Measurements from ENCODE around the gene LAMA4. TPM values are rescaled to one million over a fixed set of nuclear protein-coding genes. Genes with fewer than 3 reads are reported as not detected.

LAMA4 gene
- total RNA-seq, 1 experiment from 2014 or later, result 9.4 TPM

DNA sequence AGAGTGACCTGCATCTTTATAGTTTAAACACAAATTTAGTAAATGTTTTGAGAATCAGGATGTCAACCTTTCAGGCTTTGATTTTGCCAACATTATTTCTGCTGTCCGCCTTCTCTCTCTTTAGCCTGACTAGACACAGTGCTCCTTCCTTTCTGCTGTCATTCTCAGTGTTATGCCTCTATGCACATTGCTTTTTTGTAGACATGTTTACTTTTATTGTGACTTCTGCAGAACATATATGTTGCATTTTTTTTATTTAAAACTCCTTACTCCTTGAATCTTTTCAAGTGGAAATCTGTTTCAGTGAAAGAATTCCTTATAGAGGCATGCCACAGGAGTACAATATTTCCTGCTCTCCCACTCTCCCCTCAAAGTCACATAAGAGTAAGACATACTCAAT is 64.2 kb downstream of the LAMA4 start:
- Histone ChIP-seq H3K9me3 (ENCODE audit: low read length) (no peaks in the 10 kb centered on the region), H4K20me1 (ENCODE audit: low read length) (no peaks in the 10 kb centered on the region), H2AFZ (ENCODE audit: low read length) (no peak overlapping the region), H3K4me2 (ENCODE audit: low read length) (no peak overlapping the region), H3K36me3 (ENCODE audit: low read depth, low read length) (no peaks in the 10 kb centered on the region), H3K4me1 (ENCODE audit: insufficient read depth, low read length) (0 out of 2 replicates have a peak, but pooled peaks cover under 1% of the 10 kb centered on the region), H3K79me2 (ENCODE audit: low read length) (no peaks in the 10 kb centered on the region), H3K9me2 (replicated peaks; ENCODE audit: low read length) (no peaks in the 10 kb centered on the region), H3K9ac (ENCODE audit: low read length) (no peak overlapping the region), H3K27ac (ENCODE audit: low read length) (no peak overlapping the region), H3K4me3 (ENCODE audit: low read length) (no peak overlapping the region), H3K27me3 (ENCODE audit: low read length) (no peaks in the 10 kb centered on the region), H3F3A (ENCODE audit: low read length, unreplicated experiment) (no peaks in the 10 kb centered on the region)
- intact Hi-C loops (cut with micrococcal nuclease), result no loop called here
- CTCF ChIA-PET, result no interaction called here
- no TSS peak for BruUV-seq (replicated peaks)
- ATAC-seq (no peak), DNase-seq (no peak)
- TF ChIP-seq EZH2phosphoT487 (IDR thresholded peaks at IDR 0.05; ENCODE audit: borderline replicate concordance, low read length) (no peak), EZH2 (IDR thresholded peaks at IDR 0.05; ENCODE audit: low read length, unreplicated experiment) (no peak)
- TF ChIP-seq, protein P1, sequence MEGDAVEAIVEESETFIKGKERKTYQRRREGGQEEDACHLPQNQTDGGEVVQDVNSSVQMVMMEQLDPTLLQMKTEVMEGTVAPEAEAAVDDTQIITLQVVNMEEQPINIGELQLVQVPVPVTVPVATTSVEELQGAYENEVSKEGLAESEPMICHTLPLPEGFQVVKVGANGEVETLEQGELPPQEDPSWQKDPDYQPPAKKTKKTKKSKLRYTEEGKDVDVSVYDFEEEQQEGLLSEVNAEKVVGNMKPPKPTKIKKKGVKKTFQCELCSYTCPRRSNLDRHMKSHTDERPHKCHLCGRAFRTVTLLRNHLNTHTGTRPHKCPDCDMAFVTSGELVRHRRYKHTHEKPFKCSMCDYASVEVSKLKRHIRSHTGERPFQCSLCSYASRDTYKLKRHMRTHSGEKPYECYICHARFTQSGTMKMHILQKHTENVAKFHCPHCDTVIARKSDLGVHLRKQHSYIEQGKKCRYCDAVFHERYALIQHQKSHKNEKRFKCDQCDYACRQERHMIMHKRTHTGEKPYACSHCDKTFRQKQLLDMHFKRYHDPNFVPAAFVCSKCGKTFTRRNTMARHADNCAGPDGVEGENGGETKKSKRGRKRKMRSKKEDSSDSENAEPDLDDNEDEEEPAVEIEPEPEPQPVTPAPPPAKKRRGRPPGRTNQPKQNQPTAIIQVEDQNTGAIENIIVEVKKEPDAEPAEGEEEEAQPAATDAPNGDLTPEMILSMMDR (conservative IDR thresholded peaks at IDR 0.05; ENCODE audit: low read depth, low read length), result no peak
- POLR2A ChIA-PET (ENCODE audit: unreplicated experiment), result no interaction called here

DNA sequence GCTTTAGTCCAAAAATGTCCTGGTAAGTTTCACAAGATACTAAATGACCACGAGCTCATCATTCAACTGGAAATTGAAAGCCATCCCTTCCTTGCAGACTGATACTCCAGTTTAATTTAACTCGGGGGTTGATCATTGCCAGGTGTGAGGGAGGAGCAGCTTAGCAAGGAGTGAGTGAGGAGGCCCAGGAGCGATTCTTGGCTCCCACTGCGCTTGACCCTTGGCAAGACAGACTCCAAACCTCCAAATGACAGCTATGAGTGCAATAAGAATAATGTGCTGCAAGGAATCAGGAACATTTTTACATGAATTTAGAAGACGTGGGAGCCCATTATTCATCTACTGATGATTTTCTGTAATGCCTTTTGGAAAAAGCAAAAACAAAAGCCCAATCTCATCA is 64.9 kb downstream of the LAMA4 start:
- no peak overlapping the region for H3K4me3 ChIP-seq (ENCODE audit: low read length)
- H3K9ac ChIP-seq (ENCODE audit: low read length), result no peak overlapping the region
- no peaks in the 10 kb centered on the region for H3K9me2 ChIP-seq (replicated peaks; ENCODE audit: low read length)
- no peak overlapping the region for H2AFZ ChIP-seq (ENCODE audit: low read length)
- intact Hi-C loops (cut with micrococcal nuclease), result no loop called here
- H4K20me1 ChIP-seq (ENCODE audit: low read length), result no peaks in the 10 kb centered on the region
- TF ChIP-seq EZH2 (IDR thresholded peaks at IDR 0.05; ENCODE audit: low read length, unreplicated experiment) (no peak), EZH2phosphoT487 (IDR thresholded peaks at IDR 0.05; ENCODE audit: borderline replicate concordance, low read length) (no peak)
- TF ChIP-seq, protein P1 (conservative IDR thresholded peaks at IDR 0.05; ENCODE audit: low read depth, low read length), result no peak
- no TSS peak for BruUV-seq (replicated peaks)
- no peaks in the 10 kb centered on the region for H3K9me3 ChIP-seq (ENCODE audit: low read length)
- H3K79me2 ChIP-seq (ENCODE audit: low read length), result no peaks in the 10 kb centered on the region
- 0 out of 2 replicates have a peak, but pooled peaks cover 4% of the 10 kb centered on the region for H3K4me1 ChIP-seq (ENCODE audit: insufficient read depth, low read length)
- no peaks in the 10 kb centered on the region for H3K36me3 ChIP-seq (ENCODE audit: low read depth, low read length)
- H3K4me2 ChIP-seq (ENCODE audit: low read length), result no peak overlapping the region
- H3K27me3 ChIP-seq (ENCODE audit: low read length), result no peaks in the 10 kb centered on the region
- no peaks in the 10 kb centered on the region for H3F3A ChIP-seq (ENCODE audit: low read length, unreplicated experiment)
- no peak for DNase-seq
- no peak for ATAC-seq
- CTCF ChIA-PET, result no interaction called here
- no peak overlapping the region for H3K27ac ChIP-seq (ENCODE audit: low read length)
- POLR2A ChIA-PET (ENCODE audit: unreplicated experiment), result no interaction called here

DNA sequence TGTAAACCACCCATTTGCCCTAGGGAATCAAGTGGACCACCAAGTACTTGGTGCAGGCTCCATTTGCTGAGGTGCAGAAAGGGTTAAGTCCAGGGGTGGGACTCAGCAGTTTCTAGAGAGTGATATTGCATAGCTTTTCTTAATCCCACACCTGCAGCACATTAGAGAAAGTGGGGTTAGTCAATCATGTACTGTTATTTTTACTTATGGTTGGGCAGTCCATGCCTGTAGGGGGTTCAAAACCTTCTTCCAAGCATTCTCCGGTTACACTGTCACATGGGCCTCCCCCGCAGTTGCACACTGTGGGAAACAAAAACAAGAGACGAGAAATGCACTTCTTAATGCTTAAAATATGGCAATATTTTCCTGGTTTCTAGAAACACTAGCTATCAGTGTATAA is 65.5 kb downstream of the LAMA4 start:
- ChIA-PET CTCF (interaction anchor here (0.6 kb wide), 1 partner anchor 133 kb away, joined by 3 read pairs; no protein-coding TSS in a partner anchor), POLR2A (ENCODE audit: unreplicated experiment) (no interaction called here)
- ATAC-seq, result no peak
- no peaks in the 10 kb centered on the region for H3K36me3 ChIP-seq (ENCODE audit: low read depth, low read length)
- no peak overlapping the region for H3K9ac ChIP-seq (ENCODE audit: low read length)
- TF ChIP-seq EZH2 (IDR thresholded peaks at IDR 0.05; ENCODE audit: low read length, unreplicated experiment), result no peak
- TF ChIP-seq, protein P1 (conservative IDR thresholded peaks at IDR 0.05; ENCODE audit: low read depth, low read length), result no peak
- TF ChIP-seq EZH2phosphoT487 (IDR thresholded peaks at IDR 0.05; ENCODE audit: borderline replicate concordance, low read length), result no peak
- H3K4me3 ChIP-seq (ENCODE audit: low read length), result no peak overlapping the region
- H2AFZ ChIP-seq (ENCODE audit: low read length), result no peak overlapping the region
- no peaks in the 10 kb centered on the region for H3F3A ChIP-seq (ENCODE audit: low read length, unreplicated experiment)
- no peaks in the 10 kb centered on the region for H3K9me3 ChIP-seq (ENCODE audit: low read length)
- H3K4me1 ChIP-seq (ENCODE audit: insufficient read depth, low read length), result 0 out of 2 replicates have a peak, but pooled peaks cover 4% of the 10 kb centered on the region
- H3K4me2 ChIP-seq (ENCODE audit: low read length), result no peak overlapping the region
- no peak overlapping the region for H3K27ac ChIP-seq (ENCODE audit: low read length)
- BruUV-seq (replicated peaks), result no TSS peak
- no peak for DNase-seq
- no peaks in the 10 kb centered on the region for H3K27me3 ChIP-seq (ENCODE audit: low read length)
- H4K20me1 ChIP-seq (ENCODE audit: low read length), result no peaks in the 10 kb centered on the region
- intact Hi-C loops (cut with micrococcal nuclease), result no loop called here
- H3K9me2 ChIP-seq (replicated peaks; ENCODE audit: low read length), result no peaks in the 10 kb centered on the region
- H3K79me2 ChIP-seq (ENCODE audit: low read length), result no peaks in the 10 kb centered on the region
